ENCODE data around the gene CHD5. TPM values are rescaled to one million over a fixed set of nuclear protein-coding genes. Genes with fewer than 3 reads are reported as not detected.
A peak's percentile ranks its signal among the peaks of the same experiment; 100 is the strongest.

CHD5 gene
- total and polyA plus RNA-seq, 12 donors, result 0.01 to 0.78 (median 0.17) TPM

DNA sequence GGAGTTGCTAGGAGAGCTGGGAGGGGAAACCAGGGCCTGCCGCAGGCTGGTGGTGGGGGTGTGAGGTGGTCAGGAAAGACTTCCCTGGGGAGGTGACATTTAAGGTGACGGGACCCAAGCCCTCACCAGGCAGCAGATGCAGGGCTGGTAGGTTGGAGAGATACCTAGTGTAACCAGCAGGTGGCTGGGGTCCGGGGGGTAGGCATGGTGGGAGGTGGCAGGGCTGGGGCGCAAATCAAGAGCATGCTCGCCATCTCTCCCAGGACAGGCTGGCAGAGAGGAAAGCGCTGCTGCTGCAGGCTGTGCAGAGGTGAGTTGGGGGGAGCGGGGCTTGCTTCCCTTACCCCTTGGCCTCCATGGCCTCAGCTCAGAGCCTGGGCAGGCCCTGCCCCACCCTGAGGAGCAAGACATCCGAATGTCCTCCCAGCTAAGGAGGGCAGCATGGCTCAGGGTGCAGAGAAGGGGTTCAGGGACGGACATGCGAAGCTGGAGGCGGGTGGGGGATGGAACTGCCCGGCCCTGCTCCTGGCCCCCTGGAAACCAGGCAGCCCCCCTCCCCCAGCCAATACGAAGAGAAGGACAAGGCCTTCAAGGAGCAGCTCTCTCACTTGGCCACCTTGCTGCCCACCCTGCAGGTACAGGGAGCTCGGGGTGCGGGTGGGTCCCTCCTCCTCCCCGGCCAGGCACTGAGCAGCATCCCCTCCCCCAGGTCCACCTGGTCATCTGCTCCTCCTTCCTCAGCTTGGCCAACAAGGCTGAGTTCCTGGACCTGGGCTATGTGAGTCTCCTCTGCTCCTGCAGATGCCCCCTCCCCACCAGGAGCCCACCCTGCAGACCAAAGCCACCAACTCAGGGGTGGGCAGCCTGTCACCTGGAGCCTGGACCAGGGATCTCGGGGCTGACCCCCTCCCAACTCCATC lies 29.8 kb upstream of the CHD5 start:
- H3K4me1 ChIP-seq, result peaks cover 20 to 73% (median 42%) of the 10 kb centered on the region in 9 donors
- H3K27me3 ChIP-seq, result peaks cover 0 to 42% (median 0%) of the 10 kb centered on the region in 7 donors
- 82 to 89% methylated on average over 17 of the region's 17 CpGs for WGBS, 2 donors
- H3K36me3 ChIP-seq, result peaks cover 0 to 57% (median 5%) of the 10 kb centered on the region in 9 donors
- intact Hi-C loops (cut with DNase I), result loop anchor here in 6 of 10 donors (2.0 to 10.0 kb wide), 4 partner anchors 13 to 218 kb away; partner anchors contain the start of genes HES3 (in 3 of the 6) and NPHP4 (in 1 of the 6)
- H3K4me3 ChIP-seq, result peak overlapping the region in 7 of 10 donors; percentile 34 to 62 (median 53)
- ATAC-seq (no peak), DNase-seq (no peak)
- H3K9me3 ChIP-seq, result no peaks in the 10 kb centered on the region
- peak overlapping the region in 5 of 10 donors; percentile 11 to 95 (median 50) for H3K27ac ChIP-seq
- no peak for TF ChIP-seq CTCF (IDR thresholded peaks at IDR 0.05)

DNA sequence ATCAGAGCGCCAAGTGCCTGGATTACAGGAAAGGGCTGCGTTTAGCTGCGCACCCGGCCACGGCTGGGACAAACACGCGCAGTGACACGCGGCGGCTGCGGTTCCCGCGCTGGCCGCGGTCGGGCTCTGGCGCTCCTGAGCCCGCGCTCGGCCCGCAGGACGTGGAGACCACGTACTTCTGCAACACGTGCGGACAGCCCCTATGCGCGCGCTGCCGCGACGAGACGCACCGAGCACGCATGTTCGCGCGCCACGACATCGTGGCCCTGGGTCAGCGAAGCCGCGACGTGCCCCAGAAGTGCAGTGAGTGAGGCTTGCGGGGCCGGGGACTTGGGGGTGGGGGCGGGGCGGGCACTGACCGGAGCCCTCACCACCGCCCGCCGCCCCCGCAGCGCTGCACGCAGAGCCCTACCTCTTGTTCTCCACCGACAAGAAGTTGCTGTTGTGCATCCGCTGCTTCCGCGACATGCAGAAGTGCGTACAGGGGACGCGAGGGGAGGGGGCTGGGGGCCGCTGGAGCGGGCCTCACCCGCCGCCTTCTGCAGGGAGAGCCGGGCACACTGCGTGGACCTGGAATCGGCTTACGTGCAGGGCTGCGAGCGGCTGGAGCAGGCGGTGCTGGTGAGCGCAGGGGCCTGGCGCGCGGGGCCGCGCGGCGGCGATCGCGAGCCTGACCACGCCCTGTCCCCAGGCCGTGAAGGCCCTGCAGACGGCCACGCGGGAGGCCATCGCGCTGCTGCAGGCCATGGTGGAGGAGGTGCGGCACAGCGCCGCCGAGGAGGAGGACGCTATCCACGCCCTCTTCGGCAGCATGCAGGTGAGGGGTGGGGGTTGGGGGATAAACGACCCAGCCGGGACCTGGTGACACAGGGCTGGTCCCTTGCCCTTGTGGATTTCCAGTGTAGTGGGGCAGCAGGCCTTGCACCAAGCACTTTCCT lies 28.9 kb upstream of the CHD5 start:
- TF ChIP-seq CTCF (IDR thresholded peaks at IDR 0.05), result peak; percentile 37 to 64 (median 50)
- H3K9me3 ChIP-seq, result no peaks in the 10 kb centered on the region
- intact Hi-C loops (cut with DNase I), result loop anchor here in 6 of 10 donors (2.0 to 10.0 kb wide), 4 partner anchors 14 to 217 kb away; partner anchors contain the start of genes HES3 (in 3 of the 6) and NPHP4 (in 1 of the 6)
- DNase-seq (peak in 1 of 2 donors; percentile 63), ATAC-seq (peak in 6 of 8 donors; percentile 13 to 51 (median 32))
- H3K36me3 ChIP-seq, result peaks cover 0 to 48% (median 5%) of the 10 kb centered on the region in 9 donors
- peak overlapping the region in 7 of 10 donors; percentile 8 to 99 (median 50) for H3K27ac ChIP-seq
- H3K27me3 ChIP-seq, result peaks cover 0 to 44% (median 0%) of the 10 kb centered on the region in 7 donors
- 3 to 8% methylated on average over 99 of the region's 99 CpGs for WGBS, 2 donors
- H3K4me3 ChIP-seq, result peak overlapping the region in 9 of 10 donors; percentile 29 to 62 (median 50)
- H3K4me1 ChIP-seq, result peaks cover 20 to 82% (median 48%) of the 10 kb centered on the region in 9 donors

DNA sequence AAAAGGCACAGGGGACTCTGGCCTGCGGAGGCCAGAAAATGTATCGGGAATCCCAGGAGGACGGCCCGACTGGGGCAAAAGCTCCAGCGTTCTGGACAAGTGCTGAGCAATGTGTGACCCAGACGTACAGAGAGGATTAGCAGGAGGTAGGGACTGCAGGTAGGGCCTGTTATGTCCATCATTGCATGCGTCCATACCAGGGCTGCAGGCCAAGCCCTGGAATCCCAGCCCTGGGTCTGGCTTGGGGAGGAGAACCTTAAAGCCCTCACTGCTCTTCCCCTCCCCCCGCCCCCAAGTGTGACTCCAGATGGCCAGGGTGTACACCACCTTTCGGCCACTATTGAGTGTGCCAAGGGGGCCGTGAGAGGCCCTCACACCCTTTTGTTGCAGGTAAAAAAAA lies 27.8 kb upstream of the CHD5 start:
- H3K4me1 ChIP-seq, result peaks cover 20 to 82% (median 48%) of the 10 kb centered on the region in 9 donors
- no peak for DNase-seq
- intact Hi-C loops (cut with DNase I), result loop anchor here in 6 of 10 donors (2.0 to 10.0 kb wide), 4 partner anchors 15 to 216 kb away; partner anchors contain the start of genes HES3 (in 3 of the 6) and NPHP4 (in 1 of the 6)
- peak overlapping the region in 6 of 10 donors; percentile 67 to 76 (median 70) for H3K4me3 ChIP-seq
- peaks cover 0 to 44% (median 0%) of the 10 kb centered on the region in 7 donors for H3K27me3 ChIP-seq
- H3K9me3 ChIP-seq, result no peaks in the 10 kb centered on the region
- peak overlapping the region in 7 of 10 donors; percentile 90 to 99 (median 95) for H3K27ac ChIP-seq
- H3K36me3 ChIP-seq, result peaks cover 0 to 37% (median 5%) of the 10 kb centered on the region in 9 donors
- TF ChIP-seq CTCF (IDR thresholded peaks at IDR 0.05), result no peak
- ATAC-seq, result no peak
- 53 to 66% methylated on average over 9 to 10 of the region's 10 CpGs for WGBS, 2 donors
